HepG2 (cell line): ENCODE data around the gene AGRN. TPM values are rescaled to one million over a fixed set of nuclear protein-coding genes. Genes with fewer than 3 reads are reported as not detected.

Experiments used
- ATAC-seq: fragments of 200-7000 bp; cut with Tn5 transposase; 3 replicates; pipeline ENCODE4 v1.9.1; 2020; ENCODE audit warnings: mild to moderate bottlenecking, moderate library complexity
- BruUV-seq: library from RNA; stranded (reverse); fragments of 400-500 nt; replicated peaks from 2 replicates; lab custom pipeline; 2021; lab: Mats Ljungman, UMichigan
- CTCF ChIA-PET: fragments of 300-600 bp; formaldehyde crosslinking; extraction: SDS; loops from one replicate; lab custom pipeline; 2021; ENCODE audit warnings: low total read pairs, inconsistent platforms, low intra/inter-chr PET ratio; lab: Yijun Ruan, JAX
- POLR2A ChIA-PET: fragments of 350-600 bp; sonication (Branson Sonifier 250); formaldehyde crosslinking; loops from one replicate; lab custom pipeline; 2020; ENCODE audit warnings: antibody characterized with exemption, inconsistent platforms; lab: Yijun Ruan, JAX
- DNase-seq: peaks from one replicate; pipeline ENCODE4 v3.0.0-alpha.2; 2015; ENCODE audit warnings: low spot score
- FAIRE-seq: peaks from 3 replicates; lab custom pipeline; 2011; peaks lifted over from hg19 to GRCh38; lab: Jason Lieb, UNC
- H2AFZ ChIP-seq: one replicate; pipeline ENCODE4 v1.6.1; 2011; ENCODE audit warnings: low read length, inconsistent platforms
- H3K27ac ChIP-seq: fragments of 300-600 bp; 3 replicates; pipeline ENCODE4 v1.8.0; 2011; ENCODE audit warnings: mixed run types, mild to moderate bottlenecking, mixed read lengths, low read length, inconsistent platforms; ENCODE audit not compliant: insufficient read depth; ENCODE audit errors: extremely low read length
- H3K27me3 ChIP-seq, 2 experiments: fragments of 200-600 bp in 1 of 2; 2 replicates in 1 of 2; 3 replicates in 1 of 2; pipeline versions ENCODE4 v1.6.0 to v1.8.0; 2011; ENCODE audit warnings: low read length in 2 of 2, mild to moderate bottlenecking in 2 of 2, moderate library complexity in 2 of 2, inconsistent platforms in 1 of 2; ENCODE audit not compliant: insufficient read depth in 2 of 2, control insufficient read depth in 1 of 2
- H3K36me3 ChIP-seq, 2 experiments: fragments of 200-600 bp in 1 of 2; replicated peaks in 1 of 2; 2 replicates in 1 of 2; 3 replicates in 1 of 2; pipeline versions ENCODE4 v1.5.1 to v1.8.0; 2011; ENCODE audit warnings: low read length in 2 of 2, inconsistent platforms in 1 of 2; ENCODE audit not compliant: insufficient read depth in 2 of 2, control insufficient read depth in 1 of 2
- H3K4me1 ChIP-seq: 2 replicates; pipeline ENCODE4 v1.5.1; 2012; ENCODE audit warnings: low read length, inconsistent platforms; ENCODE audit not compliant: insufficient read depth
- H3K4me2 ChIP-seq: 2 replicates; pipeline ENCODE4 v1.6.0; 2011; ENCODE audit warnings: low read depth, low read length, inconsistent platforms
- H3K4me3 ChIP-seq, 3 experiments: fragments of 200-600 bp in 1 of 3; sonication (generic), shearing (Covaris generic) in 1 of 3; replicated peaks in 1 of 3; 2 replicates each; pipeline ENCODE4 v1.5.1; 2011 to 2016; ENCODE audit warnings: low read length in 3 of 3, inconsistent platforms in 2 of 3, low read depth in 2 of 3, mild to moderate bottlenecking in 2 of 3, control low read depth in 1 of 3, mixed read lengths in 1 of 3; ENCODE audit not compliant: insufficient read depth in 1 of 3
- H3K79me2 ChIP-seq: one replicate; pipeline ENCODE4 v1.6.1; 2011; ENCODE audit warnings: low read length, inconsistent platforms; ENCODE audit not compliant: insufficient read depth
- H3K9ac ChIP-seq: 2 replicates; pipeline ENCODE4 v1.6.0; 2011; ENCODE audit warnings: mild to moderate bottlenecking, low read depth, low read length, inconsistent platforms; ENCODE audit not compliant: insufficient read depth
- H3K9me3 ChIP-seq: 2 replicates; pipeline ENCODE4 v1.5.1; 2012; ENCODE audit warnings: mild to moderate bottlenecking, low read length
- H4K20me1 ChIP-seq: 2 replicates; pipeline ENCODE4 v1.6.0; 2011; ENCODE audit warnings: inconsistent platforms, mild to moderate bottlenecking, low read length, moderate library complexity; ENCODE audit not compliant: insufficient read depth
- CREB3 ChIP-seq: sonication (generic); formaldehyde crosslinking; IDR thresholded peaks from 2 replicates; pipeline ENCODE4 v1.5.0; 2020; ENCODE audit warnings: missing genetic modification reagents
- ELF1 ChIP-seq: sonication (generic); formaldehyde crosslinking; IDR thresholded peaks from 2 replicates; pipeline ENCODE4 v1.4.0; 2020; ENCODE audit warnings: missing genetic modification reagents
- KDM5B ChIP-seq: sonication (generic); formaldehyde crosslinking; IDR thresholded peaks from 2 replicates; pipeline ENCODE4 v1.4.0; 2020; ENCODE audit warnings: missing genetic modification reagents, mild to moderate bottlenecking, borderline replicate concordance
- KMT2A ChIP-seq: sonication (generic); formaldehyde crosslinking; IDR thresholded peaks from 2 replicates; pipeline ENCODE4 v1.4.0; 2020; ENCODE audit warnings: missing genetic modification reagents
- MAZ ChIP-seq, 2 experiments: sonication (generic) in 1 of 2; formaldehyde crosslinking in 1 of 2; IDR thresholded peaks; 2 replicates each; pipeline versions ENCODE4 v1.5.0 to v1.6.1; 2012 to 2020; ENCODE audit warnings: low read depth in 2 of 2, mild to moderate bottlenecking in 2 of 2, borderline replicate concordance in 1 of 2, improper control_type of control experiment in 1 of 2, low read length in 1 of 2, missing genetic modification reagents in 1 of 2, moderate library complexity in 1 of 2
- PREB ChIP-seq: sonication (generic); formaldehyde crosslinking; IDR thresholded peaks from 2 replicates; pipeline ENCODE4 v1.4.0; 2020; ENCODE audit warnings: missing genetic modification reagents
- ZMYM2 ChIP-seq: sonication (generic); formaldehyde crosslinking; IDR thresholded peaks from 2 replicates; pipeline ENCODE4 v1.8.0; 2022; ENCODE audit warnings: mild to moderate bottlenecking, missing genetic modification reagents
- ZNF670 ChIP-seq: sonication (generic); formaldehyde crosslinking; IDR thresholded peaks from 2 replicates; pipeline ENCODE4 v1.8.0; 2022; ENCODE audit warnings: mild to moderate bottlenecking, missing genetic modification reagents, borderline replicate concordance
- ZNF878 ChIP-seq: sonication (generic); formaldehyde crosslinking; IDR thresholded peaks from 2 replicates; pipeline ENCODE4 v1.8.1; 2023; ENCODE audit warnings: mild to moderate bottlenecking, missing genetic modification reagents, moderate library complexity
- ZSCAN21 ChIP-seq: sonication (generic); formaldehyde crosslinking; IDR thresholded peaks from 2 replicates; pipeline ENCODE4 v1.8.0; 2022; ENCODE audit warnings: mild to moderate bottlenecking, missing genetic modification reagents, moderate library complexity, borderline replicate concordance
- WGBS: methylation state at CpG from one replicate; pipeline ENCODE4 v1.1.6; 2017; ENCODE audit warnings: low lambda C conversion rate; 5-methylcytosine and 5-hydroxymethylcytosine counted together
- in situ Hi-C: cut with HindIII; loops from 2 replicates; pipeline ENCODE4 v1.10.0; 2017; ENCODE audit warnings: low pct_unique_long_range_greater_than_20kb; ENCODE audit not compliant: extremely low pct_ligation_motif_present
- intact Hi-C: fragments of 100-400 bp; cut with micrococcal nuclease; formaldehyde crosslinking; loops from one replicate; pipeline ENCODE4 v1.10.0; 2022; ENCODE audit not compliant: unreplicated experiment
- polyA plus RNA-seq, 8 experiments: library from polyadenylated mRNA; depleted of rRNA in 3 of 8; stranded (reverse) in 7 of 8; unstranded in 1 of 8; fragments of >200 nt; fragmentation: Illumina TruSeq in 4 of 8; extraction: Trizol in 4 of 8; gene quantifications; 2 replicates each; pipeline versions ENCODE4 v1.2.1 to v1.2.3, GENCODE V29; 2011 to 2016; ENCODE audit warnings: low read depth in 4 of 8, missing spikeins in 1 of 8, mixed read lengths in 1 of 8; ENCODE audit not compliant: insufficient read depth in 1 of 8
- total RNA-seq, 5 experiments: library from RNA; depleted of rRNA; stranded (reverse); fragments of >200 nt; fragmentation: Illumina TruSeq; extraction: Trizol; gene quantifications; 2 replicates each; pipeline ENCODE4 v1.2.3, GENCODE V29; 2016; ENCODE audit warnings: low read depth in 1 of 5
- TF ChIP-seq, protein P1 (sequence below): sonication (generic); formaldehyde crosslinking; conservative IDR thresholded peaks from 2 replicates; pipeline ENCODE4 v1.4.0; 2020; ENCODE audit warnings: missing genetic modification reagents

The AGRN gene
- total and polyA plus RNA-seq, 2 of the 13 experiments (the other 11 are each of a cell fraction or from before 2014, with no cell fraction given): 29.8 to 65.2 TPM

DNA sequence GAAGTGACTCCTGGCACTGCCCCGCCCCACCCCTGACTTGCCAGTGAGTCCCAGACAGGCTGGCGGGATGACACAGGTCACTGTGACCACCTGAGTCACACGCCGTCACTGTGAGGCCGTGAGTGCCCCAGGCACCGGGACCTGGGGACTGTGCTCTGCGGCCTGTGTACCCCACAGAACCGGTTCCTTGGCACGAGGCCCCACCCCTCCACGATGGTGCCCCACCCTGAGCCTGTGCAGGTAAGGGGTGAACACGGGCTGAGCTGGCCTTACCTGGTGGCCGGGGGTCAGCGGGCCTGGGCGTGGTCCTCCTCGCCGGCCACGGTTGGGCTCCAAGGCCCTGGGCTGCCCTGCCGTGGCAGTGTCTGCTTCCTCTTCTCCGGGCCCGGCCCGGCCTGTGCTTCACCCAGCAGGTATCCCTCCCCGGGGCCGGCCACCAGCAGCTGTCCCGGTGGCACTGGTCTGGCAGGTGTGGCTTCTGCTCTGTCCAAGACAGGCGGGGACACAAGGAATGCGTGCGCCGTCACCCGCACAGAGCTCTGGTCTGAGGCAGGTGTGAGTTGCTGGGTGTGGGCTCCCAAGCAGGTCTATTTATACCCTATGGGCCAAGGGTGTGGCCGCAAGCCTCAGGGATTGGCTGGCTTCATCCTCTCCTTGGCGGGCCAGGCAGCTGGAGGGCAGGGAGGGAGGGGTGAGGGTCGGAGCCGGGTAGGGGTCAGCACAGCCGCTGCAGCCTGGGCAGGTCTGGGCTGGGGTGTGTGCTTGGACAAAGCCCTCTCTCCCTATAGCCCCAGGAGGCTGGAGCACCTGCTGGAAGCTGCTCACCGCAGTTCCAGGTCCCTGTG is 54.0 kb downstream of the AGRN start, which contains the start of gene RNF223:
Gene RNF223 (minus strand): TSS at position 564 of the 845 bp plus-strand sequence. CDS start 1,740 bp downstream, outside the sequence.
- no peak within 1 kb of the TSS for H3K27ac ChIP-seq

More for the DNA sequence above, 54.0 kb downstream of the AGRN start, which contains the start of gene RNF223:
- BruUV-seq: no TSS peak
- TF ChIP-seq KDM5B (CRISPR knock-in tag) (no peak), MAZ (IDR thresholded peaks at IDR 0.05; ENCODE audit: borderline replicate concordance, low read depth, low read length) (no peak), MAZ (CRISPR knock-in tag; IDR thresholded peaks at IDR 0.05; ENCODE audit: low read depth) (no peak), ZNF878 (no peak), ZNF670 (CRISPR knock-in tag) (no peak), PREB (CRISPR knock-in tag) (no peak), CREB3 (no peak), ELF1 (CRISPR knock-in tag) (no peak), ZMYM2 (CRISPR knock-in tag) (no peak), KMT2A (CRISPR knock-in tag) (no peak), ZSCAN21 (no peak)
- TF ChIP-seq, protein P1, sequence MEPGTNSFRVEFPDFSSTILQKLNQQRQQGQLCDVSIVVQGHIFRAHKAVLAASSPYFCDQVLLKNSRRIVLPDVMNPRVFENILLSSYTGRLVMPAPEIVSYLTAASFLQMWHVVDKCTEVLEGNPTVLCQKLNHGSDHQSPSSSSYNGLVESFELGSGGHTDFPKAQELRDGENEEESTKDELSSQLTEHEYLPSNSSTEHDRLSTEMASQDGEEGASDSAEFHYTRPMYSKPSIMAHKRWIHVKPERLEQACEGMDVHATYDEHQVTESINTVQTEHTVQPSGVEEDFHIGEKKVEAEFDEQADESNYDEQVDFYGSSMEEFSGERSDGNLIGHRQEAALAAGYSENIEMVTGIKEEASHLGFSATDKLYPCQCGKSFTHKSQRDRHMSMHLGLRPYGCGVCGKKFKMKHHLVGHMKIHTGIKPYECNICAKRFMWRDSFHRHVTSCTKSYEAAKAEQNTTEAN: no peak
- no peak for DNase-seq
- intact Hi-C loops (no loop called here), in situ Hi-C loops (no loop called here)
- CTCF ChIA-PET: no interaction called here
- ATAC-seq: peak; percentile 6
- POLR2A ChIA-PET: no interaction called here
- WGBS: 4% methylated on average over 4 of the region's 35 CpGs
- no peak within 1 kb of the TSS for H3K9ac ChIP-seq
- peaks cover 37% of the 10 kb centered on the region for H3K4me1 ChIP-seq
- H3K27me3 ChIP-seq: peaks cover 34 to 63% of the 10 kb centered on the region in 2 experiments
- no peak within 1 kb of the TSS; the same call in 1 of the 2 replicates for H3K4me2 ChIP-seq
- H3K36me3 ChIP-seq: no peaks in the 10 kb centered on the region
- H4K20me1 ChIP-seq: no peaks in the 10 kb centered on the region
- no peaks in the 10 kb centered on the region for H3K79me2 ChIP-seq
- no peaks in the 10 kb centered on the region for H3K9me3 ChIP-seq
- H3K4me3 ChIP-seq: peak within 1 kb of the TSS in 1 of 3 experiments; percentile 25; a peak in 1 of 6 replicates
- no peak for FAIRE-seq
- no peak within 1 kb of the TSS for H2AFZ ChIP-seq
